Osteocyte (in vitro differentiated cells): Measurements from ENCODE around the gene ZNF148. TPM values are rescaled to one million over a fixed set of nuclear protein-coding genes. Genes with fewer than 3 reads are reported as not detected.
A peak's percentile ranks its signal among the peaks of the same experiment; 100 is the strongest.

Source experiments
- DNase-seq: peaks from one replicate; pipeline ENCODE4 v3.0.0; 2021; ENCODE audit warnings: mixed read lengths; ENCODE audit not compliant: unreplicated experiment; ENCODE audit errors: extremely low spot score
- H3K27ac Mint-ChIP-seq: one replicate; pipeline ENCODE4 v1.8.0; 2021; ENCODE audit warnings: mild to moderate bottlenecking, mixed read lengths; ENCODE audit not compliant: unreplicated experiment
- H3K27me3 Mint-ChIP-seq: one replicate; pipeline ENCODE4 v1.8.0; 2021; ENCODE audit warnings: mixed read lengths; ENCODE audit not compliant: unreplicated experiment
- H3K36me3 Mint-ChIP-seq: one replicate; pipeline ENCODE4 v1.8.0; 2021; ENCODE audit warnings: mixed read lengths; ENCODE audit not compliant: unreplicated experiment
- H3K4me1 Mint-ChIP-seq: one replicate; pipeline ENCODE4 v1.8.0; 2021; ENCODE audit warnings: mixed read lengths; ENCODE audit not compliant: unreplicated experiment
- H3K4me3 Mint-ChIP-seq: one replicate; pipeline ENCODE4 v1.8.0; 2021; ENCODE audit warnings: mild to moderate bottlenecking, moderate library complexity, mixed read lengths; ENCODE audit not compliant: unreplicated experiment
- H3K9me3 Mint-ChIP-seq: one replicate; pipeline ENCODE4 v1.8.0; 2021; ENCODE audit warnings: mixed read lengths; ENCODE audit not compliant: unreplicated experiment
- CTCF ChIP-seq: fragments of 200-600 bp; sonication (generic); IDR thresholded peaks from 2 replicates; pipeline ENCODE4 v1.5.0; 2021; ENCODE audit warnings: antibody characterized with exemption, mild to moderate bottlenecking, moderate library complexity
- total RNA-seq: library from RNA; stranded (reverse); gene quantifications from 2 replicates; pipeline ENCODE4 v1.2.1, GENCODE V29; 2021

The ZNF148 gene
- total RNA-seq, 1 donor from 2014 or later: 46.2 TPM

DNA sequence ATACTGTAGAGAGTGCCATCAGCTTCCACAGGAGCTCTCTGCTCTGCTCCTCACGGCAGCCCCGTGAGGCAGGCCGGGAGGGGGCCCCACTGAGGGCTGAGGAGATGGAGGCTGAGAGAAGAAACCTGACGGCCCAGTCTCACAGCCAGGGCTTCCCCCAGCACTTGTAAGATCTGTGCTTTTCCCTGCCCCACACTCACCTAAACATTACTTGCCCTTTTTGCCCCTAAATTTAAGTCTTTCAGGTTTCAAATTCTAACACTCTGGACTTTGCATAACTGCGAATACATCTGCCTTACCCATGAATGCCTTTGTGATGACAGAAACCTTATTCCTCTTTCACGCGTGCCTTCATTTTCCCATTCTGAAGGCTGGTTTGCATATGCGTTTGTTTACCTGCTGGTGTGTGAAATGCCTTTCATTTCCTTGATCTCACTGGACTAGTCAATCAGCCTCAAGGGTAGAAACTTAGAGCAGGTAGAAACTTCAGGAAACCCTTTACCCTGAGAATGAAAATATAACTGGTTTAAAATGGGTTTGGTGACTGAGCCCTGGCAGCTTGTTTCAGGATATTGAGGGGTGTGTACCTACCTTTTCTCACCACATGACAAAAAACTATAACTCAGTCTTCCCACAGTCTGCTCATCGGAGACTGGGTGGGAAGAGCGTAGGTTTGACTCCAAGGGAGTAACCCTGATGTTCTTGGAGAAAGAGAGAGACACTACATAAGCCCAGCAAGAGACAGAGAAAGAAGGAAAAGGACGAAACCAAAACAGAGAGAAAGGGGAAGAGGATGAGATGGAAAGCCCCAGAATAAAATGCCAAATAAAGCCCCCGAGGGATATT is 182.7 kb downstream of the ZNF148 start:
- no peaks in the 10 kb centered on the region for H3K36me3 Mint-ChIP-seq
- no peak overlapping the region for H3K27ac Mint-ChIP-seq
- H3K4me3 Mint-ChIP-seq: no peak overlapping the region
- no peaks in the 10 kb centered on the region for H3K27me3 Mint-ChIP-seq
- no peak for DNase-seq
- H3K9me3 Mint-ChIP-seq: no peaks in the 10 kb centered on the region
- peaks cover 9% of the 10 kb centered on the region for H3K4me1 Mint-ChIP-seq
- no peak for TF ChIP-seq CTCF

- Mint-ChIP-seq H3K4me3 (no peak overlapping the region), H3K4me1 (peaks cover 14% of the 10 kb centered on the region), H3K36me3 (no peaks in the 10 kb centered on the region), H3K27me3 (no peaks in the 10 kb centered on the region), H3K9me3 (no peaks in the 10 kb centered on the region), H3K27ac (no peak overlapping the region)
- TF ChIP-seq CTCF: no peak
- DNase-seq: no peak
Observed at GRCh38 chr3:125191730-125192129, 183.4 kb downstream of the ZNF148 start.

DNA sequence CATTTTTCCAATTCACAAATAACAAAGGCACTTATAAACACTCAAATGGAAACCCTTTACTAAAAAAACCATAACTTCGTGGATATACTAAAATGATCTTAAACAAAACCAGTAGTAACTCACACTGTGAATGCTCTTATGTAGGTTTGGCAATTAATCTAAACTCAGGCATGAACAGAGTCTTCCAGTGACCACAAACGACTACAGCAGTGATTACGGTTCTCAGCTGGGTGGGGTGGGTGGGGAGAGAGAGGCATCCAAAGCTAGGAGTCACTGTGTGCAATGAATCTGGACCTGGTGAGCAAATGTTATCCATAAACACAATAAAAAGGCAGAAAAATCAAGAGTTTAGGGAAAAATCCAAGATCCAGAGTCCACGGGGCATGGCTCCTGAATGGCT is 183.9 kb downstream of the ZNF148 start:
- Mint-ChIP-seq H3K4me1 (peaks cover 18% of the 10 kb centered on the region), H3K4me3 (no peak overlapping the region), H3K27me3 (no peaks in the 10 kb centered on the region), H3K36me3 (no peaks in the 10 kb centered on the region), H3K9me3 (no peaks in the 10 kb centered on the region), H3K27ac (no peak overlapping the region)
- DNase-seq: no peak
- TF ChIP-seq CTCF: no peak

- Mint-ChIP-seq H3K9me3 (no peaks in the 10 kb centered on the region), H3K4me1 (peaks cover 23% of the 10 kb centered on the region), H3K27ac (no peak overlapping the region), H3K36me3 (no peaks in the 10 kb centered on the region), H3K27me3 (no peaks in the 10 kb centered on the region), H3K4me3 (no peak overlapping the region)
- no peak for DNase-seq
- no peak for TF ChIP-seq CTCF
Observed at GRCh38 chr3:125190786-125191185, 184.3 kb downstream of the ZNF148 start.

- Mint-ChIP-seq H3K36me3 (no peaks in the 10 kb centered on the region), H3K4me3 (no peak overlapping the region), H3K9me3 (no peaks in the 10 kb centered on the region), H3K27ac (no peak overlapping the region), H3K27me3 (no peaks in the 10 kb centered on the region), H3K4me1 (peaks cover 24% of the 10 kb centered on the region)
- peak; percentile 57 for DNase-seq
- TF ChIP-seq CTCF: no peak
Observed at GRCh38 chr3:125189378-125190165, 185.6 kb downstream of the ZNF148 start.
